CD4-positive, alpha-beta memory T cell (primary cell): ENCODE data around the gene TSHR. TPM values are rescaled to one million over a fixed set of nuclear protein-coding genes. Genes with fewer than 3 reads are reported as not detected.

Source experiments
- CTCF ChIA-PET: fragments of 350-600 bp; sonication (Branson Sonifier 250); formaldehyde crosslinking; loops from one replicate; lab custom pipeline; 2021; ENCODE audit warnings: inconsistent platforms; ENCODE audit not compliant: partially characterized antibody; lab: Charles Lee
- POLR2A ChIA-PET: fragments of 350-600 bp; sonication (Branson Sonifier 250); formaldehyde crosslinking; loops from one replicate; lab custom pipeline; 2021; ENCODE audit not compliant: partially characterized antibody; lab: Charles Lee
- DNase-seq, 5 donors: peaks; one replicate each; pipeline versions ENCODE4 v3.0.0 to v3.0.0-alpha.2; 2020 to 2022; ENCODE audit warnings: mixed read lengths in 1 of 5
- H3K27ac ChIP-seq: one replicate; pipeline ENCODE4 v1.7.0; 2013; ENCODE audit warnings: low read depth, low read length
- H3K27me3 ChIP-seq: 2 replicates; pipeline ENCODE4 v1.7.0; 2013; ENCODE audit warnings: mild to moderate bottlenecking, low read length, moderate library complexity; ENCODE audit not compliant: insufficient read depth
- H3K36me3 ChIP-seq: 2 replicates; pipeline ENCODE4 v1.7.0; 2013; ENCODE audit warnings: mild to moderate bottlenecking, low read length, moderate library complexity; ENCODE audit not compliant: insufficient read depth
- H3K4me1 ChIP-seq: 2 replicates; pipeline ENCODE4 v1.7.0; 2013; ENCODE audit warnings: mild to moderate bottlenecking, low read length, moderate library complexity; ENCODE audit not compliant: insufficient read depth
- H3K4me3 ChIP-seq, 2 donors: one replicate each; pipeline ENCODE4 v1.7.0; 2013; ENCODE audit warnings: low read length in 2 of 2, mild to moderate bottlenecking in 1 of 2
- H3K9me3 ChIP-seq, 2 donors: one replicate each; pipeline ENCODE4 v1.7.0; 2013; ENCODE audit warnings: low read length in 2 of 2, control low read depth in 1 of 2; ENCODE audit not compliant: control insufficient read depth in 1 of 2
- H3K27ac Mint-ChIP-seq, 7 donors: one replicate each; pipeline ENCODE4 v1.8.0; 2020 to 2021; ENCODE audit warnings: mixed read lengths in 7 of 7, mild to moderate bottlenecking in 6 of 7, inconsistent platforms in 3 of 7, moderate library complexity in 3 of 7
- H3K27me3 Mint-ChIP-seq, 2 donors: one replicate each; pipeline ENCODE4 v1.8.0; 2020 to 2021; ENCODE audit warnings: mixed read lengths in 2 of 2
- H3K36me3 Mint-ChIP-seq, 2 donors: one replicate each; pipeline ENCODE4 v1.8.0; 2020 to 2021; ENCODE audit warnings: mixed read lengths in 2 of 2, inconsistent platforms in 1 of 2, mild to moderate bottlenecking in 1 of 2
- H3K4me1 Mint-ChIP-seq, 4 donors: one replicate each; pipeline ENCODE4 v1.8.0; 2020 to 2021; ENCODE audit warnings: mixed read lengths in 4 of 4, mild to moderate bottlenecking in 1 of 4
- H3K4me3 Mint-ChIP-seq, 8 donors: one replicate each; pipeline ENCODE4 v1.8.0; 2020 to 2021; ENCODE audit warnings: mixed read lengths in 8 of 8, mild to moderate bottlenecking in 7 of 8, moderate library complexity in 6 of 8, inconsistent platforms in 3 of 8
- H3K9me3 Mint-ChIP-seq, 8 donors: one replicate each; pipeline ENCODE4 v1.8.0; 2020 to 2021; ENCODE audit warnings: mixed read lengths in 8 of 8, mild to moderate bottlenecking in 5 of 8, inconsistent platforms in 3 of 8, moderate library complexity in 1 of 8
- intact Hi-C: fragments of 100-400 bp; cut with micrococcal nuclease; formaldehyde crosslinking; loops from one replicate; pipeline ENCODE4 v1.15.1; 2023
- polyA plus RNA-seq, 2 donors: library from polyadenylated mRNA; unstranded; fragments of 300-500 nt; fragmentation: Illumina TruSeq; gene quantifications; one replicate each; pipeline ENCODE4 v1.2.3, GENCODE V29; 2021
- total RNA-seq, 2 experiments: library from RNA; stranded (reverse); gene quantifications; one replicate each; pipeline ENCODE4 v1.2.3, GENCODE V29; 2021

Gene TSHR
- total and polyA plus RNA-seq, 4 experiments from 2014 or later = 0.09 to 0.84 (median 0.30) TPM; not detected in 1

GRCh38 chr14:81176241-81176640 lies 220.8 kb downstream of the TSHR start:
- Mint-ChIP-seq H3K9me3 (no peaks in the 10 kb centered on the region), H3K36me3 (peaks cover 7 to 14% of the 10 kb centered on the region in 2 donors), H3K27me3 (no peaks in the 10 kb centered on the region), H3K4me3 (peak overlapping the region in 4 of 8 donors; percentile 3 to 33 (median 10)), H3K27ac (peak overlapping the region in 5 of 7 donors; percentile 43 to 81 (median 65)), H3K4me1 (peaks cover 4 to 22% (median 14%) of the 10 kb centered on the region in 4 donors)
- CTCF ChIA-PET = interaction anchor here (0.9 kb wide), 1 partner anchor 180 kb away, joined by 4 read pairs; no protein-coding TSS in a partner anchor
- Histone ChIP-seq H3K27ac (no peak overlapping the region), H3K36me3 (no peaks in the 10 kb centered on the region), H3K4me3 (no peak overlapping the region), H3K4me1 (peaks cover 19% of the 10 kb centered on the region), H3K27me3 (no peaks in the 10 kb centered on the region), H3K9me3 (no peaks in the 10 kb centered on the region)
- intact Hi-C loops = no loop called here
- POLR2A ChIA-PET = interaction anchor here (1.2 to 3.7 kb wide), 2 partner anchors 38 to 45 kb away, joined by 3 to 12 read pairs; partner anchors contain the start of gene GTF2A1
- DNase-seq = no peak

- ChIA-PET CTCF (no interaction called here), POLR2A (interaction anchor here (3.7 kb wide), 1 partner anchor 44 kb away, joined by 12 read pairs; the partner anchor contains the start of gene GTF2A1)
- peaks cover 4 to 27% (median 20%) of the 10 kb centered on the region in 4 donors for H3K4me1 Mint-ChIP-seq
- peaks cover 5% of the 10 kb centered on the region for H3K36me3 ChIP-seq
- H3K36me3 Mint-ChIP-seq = peaks cover 13 to 22% of the 10 kb centered on the region in 2 donors
- H3K9me3 Mint-ChIP-seq = no peaks in the 10 kb centered on the region
- H3K27ac ChIP-seq = no peak overlapping the region
- intact Hi-C loops = no loop called here
- H3K27ac Mint-ChIP-seq = peak overlapping the region in 6 of 7 donors; percentile 42 to 76 (median 57)
- no peak overlapping the region for H3K4me3 ChIP-seq
- no peaks in the 10 kb centered on the region for H3K27me3 Mint-ChIP-seq
- H3K4me1 ChIP-seq = peaks cover 19% of the 10 kb centered on the region
- no peaks in the 10 kb centered on the region for H3K9me3 ChIP-seq
- DNase-seq = no peak
- H3K27me3 ChIP-seq = no peaks in the 10 kb centered on the region
- H3K4me3 Mint-ChIP-seq = peak overlapping the region in 6 of 8 donors; percentile 51 to 73 (median 65)
Observed at GRCh38 chr14:81177225-81177624, 221.8 kb downstream of the TSHR start.

- no peak for DNase-seq
- CTCF ChIA-PET = interaction anchor here (3.6 kb wide), 1 partner anchor 8 kb away, joined by 26 read pairs; no protein-coding TSS in a partner anchor
- Mint-ChIP-seq H3K4me3 (peak overlapping the region in 1 of 8 donors; percentile 69), H3K9me3 (no peaks in the 10 kb centered on the region), H3K36me3 (peaks cover 19 to 29% of the 10 kb centered on the region in 2 donors), H3K4me1 (peaks cover 11 to 35% (median 26%) of the 10 kb centered on the region in 4 donors), H3K27ac (peak overlapping the region in 4 of 7 donors; percentile 23 to 76 (median 47)), H3K27me3 (no peaks in the 10 kb centered on the region)
- Histone ChIP-seq H3K36me3 (peaks cover 5% of the 10 kb centered on the region), H3K9me3 (no peaks in the 10 kb centered on the region), H3K27ac (peak overlapping the region; percentile 41), H3K27me3 (no peaks in the 10 kb centered on the region), H3K4me3 (no peak overlapping the region), H3K4me1 (peaks cover 19% of the 10 kb centered on the region)
- POLR2A ChIA-PET = interaction anchor here (0.6 to 1.0 kb wide), 4 partner anchors 8 to 43 kb away, joined by 3 to 5 read pairs (median 4); partner anchors contain the start of gene GTF2A1
- intact Hi-C loops = no loop called here
Observed at GRCh38 chr14:81178063-81178462, 222.6 kb downstream of the TSHR start.

GRCh38 chr14:81179631-81180030 lies 224.2 kb downstream of the TSHR start:
- no peak for DNase-seq
- no peak overlapping the region for H3K4me3 Mint-ChIP-seq
- H3K36me3 Mint-ChIP-seq = peaks cover 30 to 41% of the 10 kb centered on the region in 2 donors
- peaks cover 19 to 37% (median 28%) of the 10 kb centered on the region in 4 donors for H3K4me1 Mint-ChIP-seq
- ChIA-PET POLR2A (interaction anchor here (0.9 to 1.0 kb wide), 2 partner anchors 39 to 41 kb away, joined by 3 to 5 read pairs; partner anchors contain the start of gene GTF2A1), CTCF (interaction anchor here (0.7 to 3.6 kb wide), 3 partner anchors 9 to 32 kb away, joined by 3 to 26 read pairs (median 6); no protein-coding TSS in a partner anchor)
- H3K27ac ChIP-seq = no peak overlapping the region
- H3K4me3 ChIP-seq = no peak overlapping the region
- H3K4me1 ChIP-seq = peaks cover 19% of the 10 kb centered on the region
- no peaks in the 10 kb centered on the region for H3K9me3 ChIP-seq
- no peaks in the 10 kb centered on the region for H3K27me3 ChIP-seq
- intact Hi-C loops = no loop called here
- peaks cover 12% of the 10 kb centered on the region for H3K36me3 ChIP-seq
- H3K27me3 Mint-ChIP-seq = no peaks in the 10 kb centered on the region
- H3K9me3 Mint-ChIP-seq = no peaks in the 10 kb centered on the region
- peak overlapping the region in 1 of 7 donors; percentile 36 for H3K27ac Mint-ChIP-seq

- Mint-ChIP-seq H3K27me3 (no peaks in the 10 kb centered on the region), H3K27ac (peak overlapping the region in 4 of 7 donors; percentile 1 to 81 (median 53)), H3K9me3 (no peaks in the 10 kb centered on the region), H3K4me3 (no peak overlapping the region), H3K36me3 (peaks cover 39 to 56% of the 10 kb centered on the region in 2 donors), H3K4me1 (peaks cover 32 to 45% (median 38%) of the 10 kb centered on the region in 4 donors)
- CTCF ChIA-PET = interaction anchor here (0.7 to 2.3 kb wide), 5 partner anchors 17 to 324 kb away, joined by 3 to 7 read pairs (median 3); no protein-coding TSS in a partner anchor
- intact Hi-C loops = no loop called here
- POLR2A ChIA-PET = interaction anchor here (0.7 to 1.9 kb wide), 2 partner anchors 10 to 31 kb away, joined by 3 to 7 read pairs; no protein-coding TSS in a partner anchor
- no peaks in the 10 kb centered on the region for H3K9me3 ChIP-seq
- peaks cover 15% of the 10 kb centered on the region for H3K36me3 ChIP-seq
- no peak overlapping the region for H3K4me3 ChIP-seq
- no peaks in the 10 kb centered on the region for H3K27me3 ChIP-seq
- no peak overlapping the region for H3K27ac ChIP-seq
- DNase-seq = no peak
- H3K4me1 ChIP-seq = peaks cover 43% of the 10 kb centered on the region
Observed at GRCh38 chr14:81187832-81188522, 232.6 kb downstream of the TSHR start.

- ChIA-PET POLR2A (interaction anchor here (1.3 to 2.8 kb wide), 3 partner anchors 22 to 29 kb away, joined by 5 to 16 read pairs (median 8); partner anchors contain the start of gene GTF2A1), CTCF (interaction anchor here (1.0 to 1.7 kb wide), 4 partner anchors 8 to 23 kb away, joined by 3 to 6 read pairs (median 4); no protein-coding TSS in a partner anchor)
- H3K27me3 ChIP-seq = no peaks in the 10 kb centered on the region
- no peaks in the 10 kb centered on the region for H3K9me3 Mint-ChIP-seq
- H3K27ac Mint-ChIP-seq = peak overlapping the region; percentile 68 to 93 (median 93)
- peaks cover 34 to 70% (median 48%) of the 10 kb centered on the region in 4 donors for H3K4me1 Mint-ChIP-seq
- intact Hi-C loops = loop anchor here (2.0 kb wide), 1 partner anchor 14 kb away; no protein-coding TSS in a partner anchor
- H3K36me3 ChIP-seq = peaks cover 25% of the 10 kb centered on the region
- H3K9me3 ChIP-seq = no peaks in the 10 kb centered on the region
- peak overlapping the region; percentile 69 to 84 (median 82) for H3K4me3 Mint-ChIP-seq
- peaks cover 59% of the 10 kb centered on the region for H3K4me1 ChIP-seq
- H3K4me3 ChIP-seq = no peak overlapping the region
- peaks cover 57 to 69% of the 10 kb centered on the region in 2 donors for H3K36me3 Mint-ChIP-seq
- H3K27me3 Mint-ChIP-seq = no peaks in the 10 kb centered on the region
- peak; percentile 31 to 49 (median 43) for DNase-seq
- peak overlapping the region; percentile 21 for H3K27ac ChIP-seq
Observed at GRCh38 chr14:81192594-81192993, 237.2 kb downstream of the TSHR start.
